ENCODE measurements around the gene PCSK6.
A peak's percentile ranks its signal among the peaks of the same experiment; 100 is the strongest.

PCSK6 gene

DNA sequence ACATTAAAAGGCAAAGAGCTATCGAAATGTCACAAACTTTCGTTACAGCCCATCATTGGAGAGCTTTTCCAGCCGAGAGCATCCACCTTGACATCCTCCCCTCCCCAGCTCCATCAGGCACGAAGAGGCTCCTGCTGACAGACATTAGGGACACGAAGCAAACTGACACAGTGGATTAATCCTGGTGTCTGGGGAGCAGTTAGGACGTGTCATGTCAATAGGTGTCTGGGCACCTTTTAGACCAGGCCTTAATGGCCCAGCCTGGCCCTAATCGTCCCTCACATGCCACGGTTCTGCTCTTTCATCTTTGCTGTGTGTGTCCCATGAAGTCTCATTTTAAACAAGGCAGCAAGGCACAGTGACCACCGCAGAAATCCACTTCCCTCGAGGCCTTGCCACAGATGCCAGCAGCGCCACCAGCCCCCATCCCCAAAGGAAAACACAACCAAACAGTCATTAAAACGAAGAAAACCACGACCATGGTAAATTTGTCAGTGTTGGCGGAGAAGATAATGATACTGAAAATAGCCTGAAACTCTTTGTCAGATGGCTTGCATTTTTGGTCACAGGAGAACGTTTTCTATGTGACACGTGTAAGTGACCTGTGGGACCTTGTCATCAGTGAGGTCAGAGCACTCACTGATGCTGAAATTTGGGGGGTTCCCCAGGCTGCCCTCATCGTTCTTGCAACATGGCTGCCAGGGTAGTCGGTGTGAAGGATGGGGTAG, 16.3 kb upstream of the PCSK6 start:
- TF ChIP-seq, protein P1, sequence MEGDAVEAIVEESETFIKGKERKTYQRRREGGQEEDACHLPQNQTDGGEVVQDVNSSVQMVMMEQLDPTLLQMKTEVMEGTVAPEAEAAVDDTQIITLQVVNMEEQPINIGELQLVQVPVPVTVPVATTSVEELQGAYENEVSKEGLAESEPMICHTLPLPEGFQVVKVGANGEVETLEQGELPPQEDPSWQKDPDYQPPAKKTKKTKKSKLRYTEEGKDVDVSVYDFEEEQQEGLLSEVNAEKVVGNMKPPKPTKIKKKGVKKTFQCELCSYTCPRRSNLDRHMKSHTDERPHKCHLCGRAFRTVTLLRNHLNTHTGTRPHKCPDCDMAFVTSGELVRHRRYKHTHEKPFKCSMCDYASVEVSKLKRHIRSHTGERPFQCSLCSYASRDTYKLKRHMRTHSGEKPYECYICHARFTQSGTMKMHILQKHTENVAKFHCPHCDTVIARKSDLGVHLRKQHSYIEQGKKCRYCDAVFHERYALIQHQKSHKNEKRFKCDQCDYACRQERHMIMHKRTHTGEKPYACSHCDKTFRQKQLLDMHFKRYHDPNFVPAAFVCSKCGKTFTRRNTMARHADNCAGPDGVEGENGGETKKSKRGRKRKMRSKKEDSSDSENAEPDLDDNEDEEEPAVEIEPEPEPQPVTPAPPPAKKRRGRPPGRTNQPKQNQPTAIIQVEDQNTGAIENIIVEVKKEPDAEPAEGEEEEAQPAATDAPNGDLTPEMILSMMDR (IDR thresholded peaks at IDR 0.05; ENCODE audit: low read depth, low read length) = no peak
- no peak overlapping the region for H3K4me3 ChIP-seq (replicated peaks in 1 of 2; ENCODE audit: low read depth in 2 of 2, low read length in 2 of 2)
- DNase-seq (ENCODE audit: low read depth in 2 of 2) = no peak

DNA sequence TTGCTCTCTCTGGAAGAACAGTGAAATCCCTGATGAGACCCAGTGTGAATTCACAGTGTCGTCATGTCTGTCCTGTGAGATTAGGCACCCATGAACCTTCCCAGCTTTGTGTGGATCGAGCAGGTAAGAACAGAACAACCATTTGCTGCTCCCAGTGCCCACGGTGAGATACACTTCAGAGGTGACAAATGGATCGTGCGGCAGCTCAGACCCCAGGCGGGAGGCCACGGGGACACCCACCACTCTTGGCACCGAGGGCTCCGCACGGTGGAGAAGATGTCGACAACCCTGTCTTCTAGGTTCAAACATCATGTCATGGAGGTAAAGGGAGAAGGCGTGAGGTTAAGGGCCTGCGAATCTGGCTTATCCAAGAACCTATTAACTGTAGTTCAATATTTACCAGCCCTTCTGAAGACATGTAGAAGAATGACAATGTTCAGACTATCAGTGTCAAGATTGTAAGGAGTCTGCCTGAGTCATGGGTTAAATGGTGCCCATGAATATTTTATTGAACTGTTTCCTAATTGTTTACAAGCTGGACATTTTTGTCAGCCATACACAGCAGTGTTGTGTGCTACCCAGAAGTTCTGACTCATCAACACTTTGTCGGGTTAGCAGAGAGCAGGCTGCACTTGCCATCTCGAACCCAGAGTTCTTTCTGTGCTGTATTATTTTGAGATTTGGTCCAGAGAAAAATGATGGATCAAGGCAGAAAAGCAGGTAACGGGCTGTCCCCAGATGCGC, 15.5 kb upstream of the PCSK6 start:
- TF ChIP-seq, protein P1 (IDR thresholded peaks at IDR 0.05; ENCODE audit: low read depth, low read length) = no peak
- no peak for DNase-seq (ENCODE audit: low read depth in 2 of 2)
- H3K4me3 ChIP-seq (replicated peaks in 1 of 2; ENCODE audit: low read depth in 2 of 2, low read length in 2 of 2) = no peak overlapping the region

DNA sequence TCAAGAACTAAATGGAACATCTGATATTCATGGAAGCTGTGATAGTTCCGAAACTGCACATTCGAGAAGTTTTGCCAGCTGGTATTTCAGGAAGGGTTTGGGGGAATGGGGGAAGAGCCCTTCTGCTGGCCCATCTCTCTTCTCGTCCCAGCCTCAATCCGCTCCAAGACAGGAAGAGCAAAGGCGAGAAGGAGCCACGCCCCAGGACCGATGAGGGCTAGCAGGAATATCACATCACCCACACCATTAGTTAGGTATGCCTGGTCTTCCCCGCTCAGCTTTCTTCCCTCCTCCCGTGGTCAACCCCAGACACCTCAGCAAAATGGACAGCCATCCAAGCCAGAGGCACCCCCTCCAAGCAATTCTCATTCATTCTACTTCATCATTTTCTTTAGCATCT, 14.9 kb upstream of the PCSK6 start:
- no peak for DNase-seq (ENCODE audit: low read depth in 2 of 2)

DNA sequence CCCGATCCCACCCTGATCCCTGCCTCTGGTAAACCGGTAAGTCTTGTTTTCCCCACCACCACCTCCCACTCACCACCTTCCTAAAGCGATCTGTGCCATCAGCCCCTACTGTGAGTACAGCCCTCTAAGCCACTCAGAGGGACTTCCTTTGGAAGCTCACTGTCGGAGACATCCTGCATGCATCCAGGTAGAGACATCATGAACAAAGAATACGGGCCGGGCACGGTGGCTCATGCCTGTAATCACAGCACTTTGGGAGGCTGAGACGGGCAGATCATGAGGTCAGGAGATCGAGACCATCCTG, 13.7 kb upstream of the PCSK6 start:
- no peak overlapping the region for H3K4me3 ChIP-seq (replicated peaks in 1 of 2; ENCODE audit: low read depth in 2 of 2, low read length in 2 of 2)
- TF ChIP-seq, protein P1 (IDR thresholded peaks at IDR 0.05; ENCODE audit: low read depth, low read length) = no peak
- no peak for DNase-seq (ENCODE audit: low read depth in 2 of 2)

More for the DNA sequence above, 14.9 kb upstream of the PCSK6 start:
- TF ChIP-seq, protein P1 (IDR thresholded peaks at IDR 0.05; ENCODE audit: low read depth, low read length) = no peak
- H3K4me3 ChIP-seq (replicated peaks in 1 of 2; ENCODE audit: low read depth in 2 of 2, low read length in 2 of 2) = no peak overlapping the region

DNA sequence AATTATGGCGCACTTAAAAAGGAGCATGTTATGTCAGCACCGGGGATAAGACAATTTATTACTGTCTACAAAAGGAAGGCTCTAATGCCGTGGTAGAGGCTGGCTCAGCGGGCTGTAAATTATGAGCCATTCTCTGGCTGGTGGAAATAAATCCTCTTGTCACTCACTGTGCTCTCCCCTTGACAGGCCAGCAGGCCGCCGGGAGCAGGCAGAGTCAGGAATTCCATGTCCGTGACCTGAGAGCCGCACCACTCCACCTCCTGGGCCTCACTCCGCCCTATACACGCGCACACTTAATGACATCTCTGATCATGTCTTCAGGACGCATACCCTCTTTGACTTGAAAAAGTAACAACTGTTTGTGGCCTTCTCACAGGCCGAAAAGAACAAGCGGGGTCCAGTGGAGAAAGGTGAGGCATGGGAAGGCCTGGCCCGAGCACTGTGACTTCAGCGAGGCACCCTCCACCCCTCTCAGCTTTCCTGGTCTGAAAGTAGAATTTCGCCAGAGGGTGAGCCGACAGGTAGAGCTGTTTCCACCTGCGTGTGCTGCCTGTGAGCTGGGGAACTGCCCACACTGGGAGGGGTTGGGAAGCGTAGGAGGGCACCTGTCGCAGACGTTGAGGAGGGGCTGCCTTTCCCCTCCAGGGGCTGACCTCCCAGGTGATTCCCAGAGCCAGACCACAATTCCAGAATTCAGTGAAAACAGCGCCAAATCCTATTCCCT, 13.2 kb upstream of the PCSK6 start:
- no peak overlapping the region for H3K4me3 ChIP-seq (replicated peaks in 1 of 2; ENCODE audit: low read depth in 2 of 2, low read length in 2 of 2)
- DNase-seq (ENCODE audit: low read depth in 2 of 2) = no peak
- TF ChIP-seq, protein P1 (IDR thresholded peaks at IDR 0.05; ENCODE audit: low read depth, low read length) = no peak

DNA sequence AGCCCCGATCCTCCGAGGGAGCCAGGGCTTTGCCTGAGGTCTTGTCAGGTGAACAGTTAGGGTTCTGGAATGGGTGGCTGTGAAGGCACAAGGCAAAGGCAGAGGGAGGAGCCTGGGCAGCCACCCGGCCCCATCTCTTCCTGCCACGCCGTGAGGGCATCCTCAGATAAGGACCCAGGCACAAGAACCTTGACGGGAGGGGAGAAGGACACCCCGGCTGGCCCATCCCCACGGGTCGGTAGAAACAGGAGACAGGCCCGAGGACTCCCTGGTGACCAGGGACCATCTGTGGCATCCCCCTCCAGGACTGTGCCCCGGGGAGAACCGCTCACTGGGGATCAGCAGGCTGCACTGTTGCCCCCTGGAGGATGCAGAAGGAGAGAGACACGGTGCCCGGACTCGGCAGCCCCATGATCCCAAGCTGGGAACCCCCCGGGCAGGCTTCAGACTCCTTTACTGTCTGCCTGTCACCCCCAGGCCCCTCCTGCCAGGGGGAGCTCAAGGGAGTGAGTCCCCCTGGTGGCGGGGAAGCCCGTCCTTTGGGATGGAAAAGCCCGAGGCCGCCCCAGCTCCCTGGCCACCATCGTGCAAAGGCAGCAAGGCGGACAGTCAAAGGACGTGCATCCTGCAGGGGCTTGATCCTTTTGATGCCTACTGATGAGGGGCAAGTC, 12.3 kb upstream of the PCSK6 start:
- TF ChIP-seq, protein P1 (IDR thresholded peaks at IDR 0.05; ENCODE audit: low read depth, low read length) = peak; percentile 60
- peak; percentile 29 to 36 for DNase-seq (ENCODE audit: low read depth in 2 of 2)
- H3K4me3 ChIP-seq (replicated peaks in 1 of 2; ENCODE audit: low read depth in 2 of 2, low read length in 2 of 2) = no peak overlapping the region

Data from cardiac fibroblast (primary cell).